Thyroid gland (tissue), 4 donors: ENCODE results near the gene MAP2K4.

ENCODE experiments used
- CTCF ChIP-seq, 6 experiments: fragments of 200-600 bp in 3 of 6; fragments of 450-650 bp in 3 of 6; sonication (generic) in 3 of 6; IDR thresholded peaks; one replicate each; pipeline ENCODE4 v1.5.1; 2016 to 2019; ENCODE audit warnings: antibody characterized with exemption in 6 of 6, mild to moderate bottlenecking in 2 of 6, inconsistent platforms in 1 of 6, moderate library complexity in 1 of 6
- POLR2A ChIP-seq, 2 donors: fragments of 450-650 bp; IDR thresholded peaks; one replicate each; pipeline ENCODE4 v1.6.1; 2017; ENCODE audit warnings: antibody characterized with exemption in 2 of 2, mild to moderate bottlenecking in 2 of 2, moderate library complexity in 1 of 2

- no peak for TF ChIP-seq CTCF (IDR thresholded peaks at IDR 0.05)
- TF ChIP-seq POLR2A (IDR thresholded peaks at IDR 0.05): no peak
Measured at GRCh38 chr17:12127667-12128066, 107.0 kb downstream of the MAP2K4 start.
